Measurements from ENCODE around the gene SSX1.
"Not testable (repeated sequence)": the region's sequence is repeated elsewhere in the genome, so short reads cannot be mapped to it uniquely, and the experiment has no call there.

The SSX1 gene

DNA sequence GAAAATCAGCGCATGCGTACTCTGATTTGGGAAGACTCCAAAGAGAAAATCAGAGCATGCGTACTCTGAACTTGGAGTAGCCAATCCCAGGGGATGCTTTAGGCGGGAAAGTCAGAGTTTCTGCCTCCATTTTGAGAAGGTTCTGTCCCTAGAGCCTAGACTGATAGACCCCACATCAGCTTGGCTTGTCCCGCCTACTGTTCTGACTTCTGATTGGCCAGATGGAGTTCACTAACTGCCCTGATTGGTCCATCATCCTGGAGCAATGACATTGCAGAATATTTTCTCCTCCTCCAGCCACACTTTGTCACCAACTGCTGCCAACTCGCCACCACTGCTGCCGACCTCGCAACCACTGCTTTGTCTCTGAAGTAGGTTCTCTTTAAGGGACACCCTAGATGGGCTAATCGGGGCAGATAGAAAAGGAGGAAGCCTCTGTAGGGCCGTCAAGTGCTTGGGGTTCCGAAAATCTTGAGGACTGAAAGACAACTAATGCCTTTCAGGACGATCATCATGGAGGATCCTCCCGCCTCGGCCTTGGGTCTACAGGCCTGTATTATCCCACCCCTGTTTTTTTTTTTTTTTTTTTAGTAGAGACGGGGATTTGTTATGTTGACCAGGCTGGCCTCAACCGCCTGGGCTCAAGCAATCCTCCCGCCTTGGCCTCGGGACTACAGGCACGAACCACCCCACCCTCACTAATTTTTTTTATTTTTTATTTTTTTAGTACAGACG lies at the start of gene SSX1:
TSS of gene SSX1 (plus strand) at position 331 of the 735 bp plus-strand sequence. CDS start 1,850 bp downstream, outside the sequence.
- DNase-seq = not testable (repeated sequence)

DNA sequence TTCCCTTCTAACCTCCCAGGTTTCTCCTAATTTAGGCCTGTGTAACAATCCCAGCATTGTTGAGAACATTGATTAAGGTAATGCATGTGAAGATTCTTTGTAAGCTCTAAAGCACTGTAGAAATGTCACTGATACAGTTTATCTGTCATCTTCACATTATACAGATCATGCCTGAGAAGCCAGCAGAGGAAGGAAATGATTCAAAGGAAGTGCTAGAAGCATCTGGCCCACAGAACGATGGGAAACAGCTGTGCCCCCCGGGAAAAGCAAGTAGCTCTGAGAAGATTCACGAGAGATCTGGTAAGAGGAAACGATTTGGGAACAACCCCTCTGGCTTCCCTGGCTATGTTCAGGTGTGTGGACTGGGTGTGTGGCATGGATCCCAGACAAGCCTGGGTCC lies 40.9 kb upstream of the SSX1 start:
- DNase-seq = not testable (repeated sequence)

DNA sequence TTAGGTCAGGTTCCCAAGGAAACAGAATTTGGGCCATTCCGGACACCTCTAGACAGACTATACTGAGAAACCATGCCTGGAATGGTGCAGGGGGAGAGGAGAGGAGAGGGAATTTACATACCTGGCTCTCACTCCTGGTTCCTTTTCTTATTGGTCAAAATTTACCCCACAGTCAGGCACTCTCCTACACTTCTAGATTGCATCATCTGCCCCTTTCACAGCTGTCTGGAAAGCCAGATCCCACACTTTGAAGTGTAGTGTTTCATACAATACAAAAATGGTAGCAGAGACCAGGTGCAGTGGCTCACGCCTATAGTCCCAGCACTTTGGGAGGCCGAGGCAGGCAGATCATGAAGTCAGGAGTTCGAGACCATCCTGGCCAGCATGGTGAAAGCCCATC lies 31.0 kb upstream of the SSX1 start:
- not testable (repeated sequence) for DNase-seq

DNA sequence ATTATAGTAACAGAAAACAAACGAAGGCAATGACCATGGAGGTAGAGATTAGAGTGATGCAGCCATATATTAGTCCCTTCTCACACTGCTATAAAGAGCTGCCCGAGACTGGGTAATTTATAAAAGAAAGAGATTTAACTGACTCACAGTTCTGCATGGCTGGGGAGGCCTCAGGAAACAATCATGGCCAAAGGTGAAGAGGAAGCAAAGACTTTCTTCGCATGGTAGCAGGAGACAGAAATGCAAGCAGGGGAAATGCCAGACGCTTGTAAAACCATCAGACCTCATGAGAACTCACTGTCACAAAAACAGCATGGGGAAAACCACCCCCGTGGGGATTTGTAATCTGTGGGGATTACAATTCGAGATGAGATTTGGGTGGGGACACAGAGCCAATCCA lies 2.2 kb upstream of the SSX1 start:
- not testable (repeated sequence) for DNase-seq

GRCh38 chrX:48274365-48274764 lies 19.2 kb downstream of the SSX1 start:
- not testable (repeated sequence) for DNase-seq

GRCh38 chrX:48278958-48279357 lies 23.8 kb downstream of the SSX1 start:
- no peak for DNase-seq

DNA sequence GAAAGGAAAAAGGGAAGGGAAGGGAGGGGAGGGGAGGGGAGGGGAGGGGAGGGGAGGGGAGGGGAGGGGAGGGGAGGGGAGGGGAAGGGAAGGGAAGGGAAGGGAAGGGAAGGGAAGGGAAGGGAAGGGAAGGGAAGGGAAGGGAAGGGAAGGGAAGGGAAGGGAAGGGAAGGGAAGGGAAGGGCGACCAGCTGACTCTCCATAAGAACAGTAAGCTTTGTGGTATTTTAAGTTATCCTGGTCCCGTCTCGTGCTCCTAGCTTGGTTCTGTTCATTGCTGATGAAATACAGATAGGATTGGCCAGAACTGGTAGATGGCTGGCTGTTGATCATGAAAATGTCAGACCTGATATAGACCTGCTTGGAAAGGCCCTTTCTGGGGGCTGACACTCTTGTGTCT lies 25.5 kb downstream of the SSX1 start:
- DNase-seq = not testable (repeated sequence)

GRCh38 chrX:48306175-48306574 lies 51.0 kb downstream of the SSX1 start:
- DNase-seq = no peak

GRCh38 chrX:48313996-48314395 lies 58.8 kb downstream of the SSX1 start:
- DNase-seq = not testable (repeated sequence)

Measured in activated naive CD4-positive, alpha-beta T cell treated with anti-CD3 and anti-CD28 coated beads, Interleukin-2, amount 50 U/mL, for 16 hours (primary cell).